H9 (cell line): ENCODE measurements around the gene IQCE. TPM values are rescaled to one million over a fixed set of nuclear protein-coding genes. Genes with fewer than 3 reads are reported as not detected.

Experiments
- DNase-seq: peaks from one replicate; pipeline ENCODE4 v3.0.0-alpha.2; 2017
- H2AFZ ChIP-seq: one replicate; pipeline ENCODE4 v1.6.1; 2013; ENCODE audit warnings: mild to moderate bottlenecking, low read length, control low read depth, moderate library complexity
- H2AK5ac ChIP-seq: 2 replicates; pipeline ENCODE4 v1.6.1; 2013; ENCODE audit warnings: low read length, control low read depth, mixed read lengths; ENCODE audit not compliant: insufficient read length
- H2BK120ac ChIP-seq: one replicate; pipeline ENCODE4 v1.6.1; 2013; ENCODE audit warnings: low read depth, mild to moderate bottlenecking, low read length, control low read depth, inconsistent platforms; ENCODE audit not compliant: poor library complexity, severe bottlenecking
- H2BK12ac ChIP-seq: 2 replicates; pipeline ENCODE4 v1.6.1; 2013; ENCODE audit warnings: low read length, control low read depth, mixed read lengths, low read depth; ENCODE audit not compliant: insufficient read length
- H2BK15ac ChIP-seq: 2 replicates; pipeline ENCODE4 v1.6.1; 2013; ENCODE audit warnings: low read depth, low read length, control low read depth
- H2BK20ac ChIP-seq: one replicate; pipeline ENCODE4 v1.6.1; 2013; ENCODE audit warnings: low read depth, mild to moderate bottlenecking, low read length, control low read depth, inconsistent platforms; ENCODE audit not compliant: poor library complexity, severe bottlenecking
- H2BK5ac ChIP-seq: 2 replicates; pipeline ENCODE4 v1.6.1; 2013; ENCODE audit warnings: low read length, control low read depth, mixed read lengths; ENCODE audit not compliant: insufficient read length
- H3K14ac ChIP-seq: 2 replicates; pipeline ENCODE4 v1.6.1; 2013; ENCODE audit warnings: low read length, control low read depth; ENCODE audit not compliant: insufficient read depth
- H3K18ac ChIP-seq: 2 replicates; pipeline ENCODE4 v1.6.1; 2013; ENCODE audit warnings: low read depth, mild to moderate bottlenecking, mixed read lengths, low read length, control low read depth; ENCODE audit not compliant: insufficient read length
- H3K23ac ChIP-seq: 2 replicates; pipeline ENCODE4 v1.6.1; 2013; ENCODE audit warnings: low read length, control low read depth, mixed read lengths, low read depth; ENCODE audit not compliant: insufficient read length
- H3K23me2 ChIP-seq: 2 replicates; pipeline ENCODE4 v1.6.1; 2013; ENCODE audit warnings: low read depth, mild to moderate bottlenecking, mixed read lengths, low read length, control low read depth; ENCODE audit not compliant: insufficient read length, poor library complexity, severe bottlenecking
- H3K27ac ChIP-seq: 2 replicates; pipeline ENCODE4 v1.5.1; 2013; ENCODE audit warnings: low read length, control low read depth, mixed read lengths, low read depth; ENCODE audit not compliant: insufficient read length
- H3K27me3 ChIP-seq: 2 replicates; pipeline ENCODE4 v1.6.1; 2013; ENCODE audit warnings: low read length, control low read depth, inconsistent platforms; ENCODE audit not compliant: insufficient read depth
- H3K4ac ChIP-seq: 2 replicates; pipeline ENCODE4 v1.6.1; 2013; ENCODE audit warnings: low read depth, mild to moderate bottlenecking, control low read depth, inconsistent platforms, low read length, moderate library complexity
- H3K4me1 ChIP-seq: 2 replicates; pipeline ENCODE4 v1.6.1; 2013; ENCODE audit warnings: low read length, control low read depth, inconsistent platforms; ENCODE audit not compliant: insufficient read depth
- H3K4me2 ChIP-seq: 2 replicates; pipeline ENCODE4 v1.6.1; 2013; ENCODE audit warnings: low read length, control low read depth, mixed read lengths; ENCODE audit not compliant: insufficient read length, insufficient read depth
- H3K56ac ChIP-seq: 2 replicates; pipeline ENCODE4 v1.6.1; 2013; ENCODE audit warnings: low read depth, mild to moderate bottlenecking, mixed read lengths, low read length, control low read depth; ENCODE audit not compliant: insufficient read length
- H3K79me1 ChIP-seq: 2 replicates; pipeline ENCODE4 v1.6.1; 2013; ENCODE audit warnings: low read depth, mild to moderate bottlenecking, moderate library complexity, low read length, control low read depth, inconsistent platforms; ENCODE audit not compliant: insufficient read depth, poor library complexity, severe bottlenecking
- H3K79me2 ChIP-seq: 2 replicates; pipeline ENCODE4 v1.6.1; 2013; ENCODE audit warnings: low read length, control low read depth, inconsistent platforms; ENCODE audit not compliant: insufficient read depth
- H3K9ac ChIP-seq: 2 replicates; pipeline ENCODE4 v1.6.1; 2013; ENCODE audit warnings: low read length, control low read depth, mixed read lengths; ENCODE audit not compliant: insufficient read length; ENCODE audit errors: extremely low read depth
- H3K9me3 ChIP-seq: one replicate; pipeline ENCODE4 v1.6.1; 2013; ENCODE audit warnings: low read depth, low read length, inconsistent platforms; ENCODE audit not compliant: control insufficient read depth
- H3T11ph ChIP-seq: one replicate; pipeline ENCODE4 v1.6.1; 2013; ENCODE audit warnings: mild to moderate bottlenecking, low read length, control low read depth, inconsistent platforms
- H4K20me1 ChIP-seq: one replicate; pipeline ENCODE4 v1.6.1; 2013; ENCODE audit not compliant: control insufficient read depth, insufficient read length, insufficient read depth
- H4K5ac ChIP-seq: 2 replicates; pipeline ENCODE4 v1.6.1; 2013; ENCODE audit warnings: low read depth, mild to moderate bottlenecking, mixed read lengths, low read length, control low read depth; ENCODE audit not compliant: insufficient read length
- H4K8ac ChIP-seq: replicated peaks from 2 replicates; pipeline ENCODE4 v1.6.1; 2013; ENCODE audit warnings: low read length, control low read depth, mixed read lengths, low read depth; ENCODE audit not compliant: insufficient read length
- H4K91ac ChIP-seq: 2 replicates; pipeline ENCODE4 v1.6.1; 2013; ENCODE audit warnings: low read depth, mild to moderate bottlenecking, moderate library complexity, mixed read lengths, low read length, control low read depth; ENCODE audit not compliant: insufficient read length
- H3K27ac Mint-ChIP-seq, 3 experiments: 2 replicates in 2 of 3; 3 replicates in 1 of 3; pipeline ENCODE4 v1.8.0; 2020 to 2021; ENCODE audit warnings: mixed read lengths in 3 of 3, mild to moderate bottlenecking in 1 of 3, moderate library complexity in 1 of 3
- H3K27me3 Mint-ChIP-seq: 2 replicates; pipeline ENCODE4 v1.8.0; 2021; ENCODE audit warnings: low read depth, mild to moderate bottlenecking, moderate library complexity, mixed read lengths
- H3K36me3 Mint-ChIP-seq, 3 experiments: 2 replicates in 2 of 3; 3 replicates in 1 of 3; pipeline ENCODE4 v1.8.0; 2020 to 2021; ENCODE audit warnings: low read depth in 3 of 3, mixed read lengths in 3 of 3; ENCODE audit not compliant: insufficient read depth in 1 of 3
- H3K4me1 Mint-ChIP-seq, 2 experiments: 2 replicates each; pipeline ENCODE4 v1.8.0; 2020; ENCODE audit warnings: mixed read lengths in 2 of 2
- H3K4me3 Mint-ChIP-seq, 2 experiments: 2 replicates in 1 of 2; 3 replicates in 1 of 2; pipeline ENCODE4 v1.8.0; 2020 to 2021; ENCODE audit warnings: mild to moderate bottlenecking in 2 of 2, mixed read lengths in 2 of 2, moderate library complexity in 1 of 2
- H3K9me3 Mint-ChIP-seq, 2 experiments: 2 replicates in 1 of 2; 3 replicates in 1 of 2; pipeline ENCODE4 v1.8.0; 2020; ENCODE audit warnings: mild to moderate bottlenecking in 2 of 2, mixed read lengths in 2 of 2, moderate library complexity in 1 of 2
- CTCF ChIP-seq: fragments of 200-600 bp; sonication (generic); conservative IDR thresholded peaks from 3 replicates; pipeline ENCODE4 v1.8.0; 2021; ENCODE audit warnings: antibody characterized with exemption, mild to moderate bottlenecking
- WGBS: extraction: QIAGEN DNeasy Blood & Tissue Kit; methylation state at CpG from one replicate; pipeline ENCODE4 v1.1.7; 2013; ENCODE audit warnings: missing lambda C conversion rate, low lambda C conversion rate, mixed read lengths; ENCODE audit not compliant: insufficient read length; ENCODE audit errors: extremely low coverage; 5-methylcytosine and 5-hydroxymethylcytosine counted together
- total RNA-seq: library from RNA; stranded (reverse); gene quantifications from 2 replicates; pipeline ENCODE4 v1.2.1, GENCODE V29; 2021

IQCE gene
- total RNA-seq, 1 experiment from 2014 or later: 7.0 TPM

- Histone ChIP-seq H3K9ac (no peak overlapping the region), H3K14ac (0 out of 2 replicates have a peak overlapping the region, but pooled peaks have one; percentile 13), H3K27me3 (no peaks in the 10 kb centered on the region; the same call in 1 of the 2 replicates), H2AK5ac (no peak overlapping the region), H2BK5ac (no peak overlapping the region), H3K56ac (no peak overlapping the region), H4K20me1 (no peaks in the 10 kb centered on the region), H3T11ph (no peak overlapping the region), H2AFZ (no peak overlapping the region), H2BK120ac (no peak overlapping the region), H3K4ac (no peak overlapping the region), H3K4me1 (no peaks in the 10 kb centered on the region; the same call in 1 of the 2 replicates), H2BK20ac (no peak overlapping the region), H2BK15ac (no peak overlapping the region), H4K91ac (no peak overlapping the region), H3K18ac (peak overlapping the region; percentile 12), H3K79me2 (no peaks in the 10 kb centered on the region; the same call in 1 of the 2 replicates), H3K9me3 (no peaks in the 10 kb centered on the region), H3K4me2 (peak overlapping the region; percentile 13), H2BK12ac (no peak overlapping the region), H4K8ac (no peak overlapping the region), H4K5ac (no peak overlapping the region), H3K23me2 (peaks cover 13% of the 10 kb centered on the region), H3K27ac (no peak overlapping the region), H3K23ac (no peak overlapping the region), H3K79me1 (no peaks in the 10 kb centered on the region)
- Mint-ChIP-seq H3K4me3 (peak overlapping the region in 1 of 2 experiments; percentile 53; a peak in 2 of 5 replicates), H3K4me1 (peaks cover 40 to 54% of the 10 kb centered on the region in 2 experiments), H3K27me3 (peaks cover 11% of the 10 kb centered on the region), H3K9me3 (no peaks in the 10 kb centered on the region), H3K27ac (peak overlapping the region in 2 of 3 experiments; percentile 91; a peak in 3 of 7 replicates), H3K36me3 (peaks cover 0 to 31% (median 29%) of the 10 kb centered on the region in 3 experiments; a peak in 6 of 7 replicates)
- WGBS: no CpG with 5 or more reads among the region's 22 CpGs
- TF ChIP-seq CTCF: no peak
- DNase-seq: peak; percentile 79
Observed at GRCh38 chr7:2523461-2523936, 35.3 kb upstream of the IQCE start.
